Esophagus squamous epithelium (tissue), 4 donors: Measurements from ENCODE around the gene CYP2C18.
"Not testable (repeated sequence)": the region's sequence is repeated elsewhere in the genome, so short reads cannot be mapped to it uniquely, and the experiment has no call there.

Experiments used
- CTCF ChIP-seq, 6 experiments: fragments of 450-650 bp in 4 of 6; fragments of 200-600 bp in 2 of 6; sonication (generic) in 2 of 6; IDR thresholded peaks; one replicate each; pipeline ENCODE4 v1.5.1; 2016 to 2019; ENCODE audit warnings: antibody characterized with exemption in 6 of 6, mild to moderate bottlenecking in 4 of 6, moderate library complexity in 4 of 6
- POLR2A ChIP-seq, 4 donors: fragments of 450-650 bp; IDR thresholded peaks; one replicate each; pipeline ENCODE4 v1.6.1; 2017; ENCODE audit warnings: antibody characterized with exemption in 4 of 4, mild to moderate bottlenecking in 4 of 4, moderate library complexity in 3 of 4

GRCh38 chr10:94663061-94663460 lies 20.5 kb upstream of the CYP2C18 start:
- not testable (repeated sequence) for TF ChIP-seq CTCF, POLR2A (IDR thresholded peaks at IDR 0.05)
